ENCODE measurements around the gene CTTNBP2NL. TPM values are rescaled to one million over a fixed set of nuclear protein-coding genes. Genes with fewer than 3 reads are reported as not detected.

CTTNBP2NL gene
- total and polyA plus RNA-seq, 2 experiments from 2014 or later: 10.2 to 16.4 TPM

- peaks cover 55% of the 10 kb centered on the region for H4K20me1 ChIP-seq (ENCODE audit: insufficient read depth, poor library complexity, severe bottlenecking)
- WGBS (ENCODE audit: low lambda C conversion rate, missing lambda C conversion rate): 87% methylated on average over 5 of the region's 5 CpGs
- no peak overlapping the region for H3K4me2 ChIP-seq
- peaks cover 100% of the 10 kb centered on the region for H3K79me2 ChIP-seq
- H2AFZ ChIP-seq: no peak overlapping the region
- no peaks in the 10 kb centered on the region for H3K9me2 ChIP-seq (replicated peaks; ENCODE audit: insufficient read depth)
- DNase-seq (ENCODE audit: low spot score): no peak
- H3K36me3 ChIP-seq (replicated peaks; ENCODE audit: insufficient read depth, low read depth): no peaks in the 10 kb centered on the region
- TF ChIP-seq EZH2phosphoT487 (IDR thresholded peaks at IDR 0.05; ENCODE audit: low read depth, severe bottlenecking, unreplicated experiment) (no peak), CTCF (IDR thresholded peaks at IDR 0.05; ENCODE audit: poor library complexity) (no peak), EZH2 (IDR thresholded peaks at IDR 0.05; ENCODE audit: borderline replicate concordance) (no peak)
- no peak overlapping the region for H3K4me3 ChIP-seq
- H3K4me1 ChIP-seq (ENCODE audit: insufficient read depth): peaks cover 15% of the 10 kb centered on the region
- H3K27ac ChIP-seq: no peak overlapping the region
- H3K9me3 ChIP-seq (ENCODE audit: low read depth): no peaks in the 10 kb centered on the region
- no peaks in the 10 kb centered on the region for H3K27me3 ChIP-seq
These were observed 6.9 kb downstream of the CTTNBP2NL start for GRCh38 chr1:112402682-112403643.

DNA sequence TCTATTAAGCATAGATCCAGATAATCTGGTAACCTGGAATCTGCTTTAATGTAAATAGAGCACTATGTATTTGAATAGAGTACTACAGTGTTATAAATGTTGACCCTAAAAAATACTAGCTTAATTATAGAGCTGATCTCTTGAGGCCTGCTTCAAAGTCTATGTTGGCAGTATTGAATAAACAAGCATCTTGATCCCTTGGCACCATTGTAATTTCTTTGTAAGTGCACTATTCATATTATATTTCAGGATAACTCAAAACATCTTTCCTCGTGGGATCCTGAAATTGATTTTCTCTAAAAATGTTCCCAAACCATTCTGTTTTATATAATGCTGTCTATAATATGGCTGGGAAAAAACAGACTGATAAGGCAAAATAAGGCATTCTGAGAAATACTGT is 10.8 kb downstream of the CTTNBP2NL start:
- H3K27ac ChIP-seq: no peak overlapping the region
- no peaks in the 10 kb centered on the region for H3K9me2 ChIP-seq (replicated peaks; ENCODE audit: insufficient read depth)
- no peak for DNase-seq (ENCODE audit: low spot score)
- H3K27me3 ChIP-seq: no peaks in the 10 kb centered on the region
- peaks cover 57% of the 10 kb centered on the region for H4K20me1 ChIP-seq (ENCODE audit: insufficient read depth, poor library complexity, severe bottlenecking)
- H3K36me3 ChIP-seq (replicated peaks; ENCODE audit: insufficient read depth, low read depth): no peaks in the 10 kb centered on the region
- WGBS (ENCODE audit: low lambda C conversion rate, missing lambda C conversion rate): 73% methylated on average over 1 of the region's 1 CpG
- TF ChIP-seq EZH2 (IDR thresholded peaks at IDR 0.05; ENCODE audit: borderline replicate concordance): no peak
- TF ChIP-seq CTCF (IDR thresholded peaks at IDR 0.05; ENCODE audit: poor library complexity): no peak
- TF ChIP-seq EZH2phosphoT487 (IDR thresholded peaks at IDR 0.05; ENCODE audit: low read depth, severe bottlenecking, unreplicated experiment): no peak
- peaks cover 7% of the 10 kb centered on the region for H3K4me1 ChIP-seq (ENCODE audit: insufficient read depth)
- H3K9me3 ChIP-seq (ENCODE audit: low read depth): no peaks in the 10 kb centered on the region
- H3K4me2 ChIP-seq: no peak overlapping the region
- H3K4me3 ChIP-seq: no peak overlapping the region
- H2AFZ ChIP-seq: no peak overlapping the region
- peaks cover 100% of the 10 kb centered on the region for H3K79me2 ChIP-seq

- no peak for DNase-seq (ENCODE audit: low spot score)
- no peaks in the 10 kb centered on the region for H3K27me3 ChIP-seq
- H3K4me1 ChIP-seq (ENCODE audit: insufficient read depth): no peaks in the 10 kb centered on the region
- H3K4me2 ChIP-seq: no peak overlapping the region
- H3K36me3 ChIP-seq (replicated peaks; ENCODE audit: insufficient read depth, low read depth): no peaks in the 10 kb centered on the region
- H2AFZ ChIP-seq: no peak overlapping the region
- 100% methylated on average over 2 of the region's 2 CpGs for WGBS (ENCODE audit: low lambda C conversion rate, missing lambda C conversion rate)
- no peak overlapping the region for H3K4me3 ChIP-seq
- H4K20me1 ChIP-seq (ENCODE audit: insufficient read depth, poor library complexity, severe bottlenecking): peaks cover 52% of the 10 kb centered on the region
- TF ChIP-seq EZH2 (IDR thresholded peaks at IDR 0.05; ENCODE audit: borderline replicate concordance) (no peak), CTCF (IDR thresholded peaks at IDR 0.05; ENCODE audit: poor library complexity) (no peak), EZH2phosphoT487 (IDR thresholded peaks at IDR 0.05; ENCODE audit: low read depth, severe bottlenecking, unreplicated experiment) (no peak)
- H3K79me2 ChIP-seq: peaks cover 86% of the 10 kb centered on the region
- H3K9me2 ChIP-seq (replicated peaks; ENCODE audit: insufficient read depth): no peaks in the 10 kb centered on the region
- H3K27ac ChIP-seq: no peak overlapping the region
- H3K9me3 ChIP-seq (ENCODE audit: low read depth): no peaks in the 10 kb centered on the region
These were observed 13.4 kb downstream of the CTTNBP2NL start for GRCh38 chr1:112409414-112409813.
